ENCODE data around the gene TSPAN17.

Gene TSPAN17

GRCh38 chr5:176631383-176632200 is 15.7 kb upstream of the TSPAN17 start:
- DNase-seq (ENCODE audit: low read depth), result no peak
- TF ChIP-seq CTCF (conservative IDR thresholded peaks at IDR 0.05; ENCODE audit: control insufficient read depth, insufficient read depth, low read depth, low read length), result no peak
- no peak overlapping the region for H3K4me3 ChIP-seq (ENCODE audit: control insufficient read depth, low read depth, low read length)

GRCh38 chr5:176632745-176633144 is 14.5 kb upstream of the TSPAN17 start:
- H3K4me3 ChIP-seq (ENCODE audit: control insufficient read depth, low read depth, low read length), result no peak overlapping the region
- TF ChIP-seq CTCF (conservative IDR thresholded peaks at IDR 0.05; ENCODE audit: control insufficient read depth, insufficient read depth, low read depth, low read length), result no peak
- DNase-seq (ENCODE audit: low read depth), result no peak

- no peak for TF ChIP-seq CTCF (conservative IDR thresholded peaks at IDR 0.05; ENCODE audit: control insufficient read depth, insufficient read depth, low read depth, low read length)
- no peak overlapping the region for H3K4me3 ChIP-seq (ENCODE audit: control insufficient read depth, low read depth, low read length)
- DNase-seq (ENCODE audit: low read depth), result no peak
Measured at GRCh38 chr5:176633598-176633997, 13.7 kb upstream of the TSPAN17 start.

GRCh38 chr5:176636426-176636825 is 10.9 kb upstream of the TSPAN17 start:
- no peak for DNase-seq (ENCODE audit: low read depth)
- TF ChIP-seq CTCF (conservative IDR thresholded peaks at IDR 0.05; ENCODE audit: control insufficient read depth, insufficient read depth, low read depth, low read length), result no peak

GRCh38 chr5:176637556-176637955 is 9.7 kb upstream of the TSPAN17 start:
- DNase-seq (ENCODE audit: low read depth), result no peak
- no peak overlapping the region for H3K4me3 ChIP-seq (ENCODE audit: control insufficient read depth, low read depth, low read length)
- TF ChIP-seq CTCF (conservative IDR thresholded peaks at IDR 0.05; ENCODE audit: control insufficient read depth, insufficient read depth, low read depth, low read length), result no peak

More at GRCh38 chr5:176636426-176636825, 10.9 kb upstream of the TSPAN17 start:
- H3K4me3 ChIP-seq (ENCODE audit: control insufficient read depth, low read depth, low read length), result no peak overlapping the region

- H3K4me3 ChIP-seq (ENCODE audit: control insufficient read depth, low read depth, low read length), result no peak overlapping the region
- no peak for TF ChIP-seq CTCF (conservative IDR thresholded peaks at IDR 0.05; ENCODE audit: control insufficient read depth, insufficient read depth, low read depth, low read length)
- DNase-seq (ENCODE audit: low read depth), result no peak
Measured at GRCh38 chr5:176638437-176638836, 8.8 kb upstream of the TSPAN17 start.
